Measurements from ENCODE around the gene CDC42BPB.

CDC42BPB gene

GRCh38 chr14:102885737-102886447 is 171.5 kb downstream of the CDC42BPB start:
- Histone ChIP-seq H3K27me3 (ENCODE audit: control insufficient read depth, low read length) (no peaks in the 10 kb centered on the region), H3K79me2 (ENCODE audit: control insufficient read depth, low read length) (no peaks in the 10 kb centered on the region), H3K27ac (ENCODE audit: low read depth, low read length) (no peak overlapping the region), H3K9me3 (ENCODE audit: control insufficient read depth, insufficient read depth, low read length) (no peaks in the 10 kb centered on the region), H3F3A (ENCODE audit: control insufficient read depth, insufficient read depth) (no peaks in the 10 kb centered on the region), H3K4me3 (ENCODE audit: low read length) (no peak overlapping the region), H3K4me1 (ENCODE audit: control insufficient read depth, low read length) (no peaks in the 10 kb centered on the region), H3K36me3 (ENCODE audit: control insufficient read depth, low read length) (peaks cover 14% of the 10 kb centered on the region; the same call in 1 of the 2 replicates), H3K9me2 (replicated peaks; ENCODE audit: control insufficient read depth, low read length) (no peaks in the 10 kb centered on the region), H4K20me1 (ENCODE audit: control insufficient read depth, insufficient read depth, low read depth, low read length) (no peaks in the 10 kb centered on the region), H3K4me2 (ENCODE audit: low read length) (no peak overlapping the region)
- TF ChIP-seq EZH2phosphoT487 (IDR thresholded peaks at IDR 0.05; ENCODE audit: borderline replicate concordance, low read length) (no peak), CTCF (IDR thresholded peaks at IDR 0.05; ENCODE audit: low read depth, low read length, poor library complexity, severe bottlenecking) (no peak)

- H3K36me3 ChIP-seq (ENCODE audit: control insufficient read depth, low read length), result peaks cover 7% of the 10 kb centered on the region; the same call in 1 of the 2 replicates
- TF ChIP-seq CTCF (IDR thresholded peaks at IDR 0.05; ENCODE audit: low read depth, low read length, poor library complexity, severe bottlenecking) (no peak), EZH2phosphoT487 (IDR thresholded peaks at IDR 0.05; ENCODE audit: borderline replicate concordance, low read length) (no peak)
- H3K9me2 ChIP-seq (replicated peaks; ENCODE audit: control insufficient read depth, low read length), result no peaks in the 10 kb centered on the region
- H3K9me3 ChIP-seq (ENCODE audit: control insufficient read depth, insufficient read depth, low read length), result no peaks in the 10 kb centered on the region
- no peaks in the 10 kb centered on the region for H3K4me1 ChIP-seq (ENCODE audit: control insufficient read depth, low read length)
- H3K27me3 ChIP-seq (ENCODE audit: control insufficient read depth, low read length), result no peaks in the 10 kb centered on the region
- H3K79me2 ChIP-seq (ENCODE audit: control insufficient read depth, low read length), result no peaks in the 10 kb centered on the region
- H4K20me1 ChIP-seq (ENCODE audit: control insufficient read depth, insufficient read depth, low read depth, low read length), result no peaks in the 10 kb centered on the region
- no peaks in the 10 kb centered on the region for H3F3A ChIP-seq (ENCODE audit: control insufficient read depth, insufficient read depth)
- H3K4me3 ChIP-seq (ENCODE audit: low read length), result no peak overlapping the region
- H3K27ac ChIP-seq (ENCODE audit: low read depth, low read length), result no peak overlapping the region
- H3K4me2 ChIP-seq (ENCODE audit: low read length), result no peak overlapping the region
These were observed 173.8 kb downstream of the CDC42BPB start for GRCh38 chr14:102883554-102883953.

GRCh38 chr14:102883089-102883541 is 174.2 kb downstream of the CDC42BPB start:
- Histone ChIP-seq H3K4me3 (ENCODE audit: low read length) (no peak overlapping the region), H3K4me1 (ENCODE audit: control insufficient read depth, low read length) (no peaks in the 10 kb centered on the region), H3K27me3 (ENCODE audit: control insufficient read depth, low read length) (no peaks in the 10 kb centered on the region), H4K20me1 (ENCODE audit: control insufficient read depth, insufficient read depth, low read depth, low read length) (no peaks in the 10 kb centered on the region), H3K36me3 (ENCODE audit: control insufficient read depth, low read length) (peaks cover 7% of the 10 kb centered on the region; the same call in 1 of the 2 replicates), H3K9me2 (replicated peaks; ENCODE audit: control insufficient read depth, low read length) (no peaks in the 10 kb centered on the region), H3K79me2 (ENCODE audit: control insufficient read depth, low read length) (no peaks in the 10 kb centered on the region), H3K27ac (ENCODE audit: low read depth, low read length) (no peak overlapping the region), H3K9me3 (ENCODE audit: control insufficient read depth, insufficient read depth, low read length) (no peaks in the 10 kb centered on the region), H3F3A (ENCODE audit: control insufficient read depth, insufficient read depth) (no peaks in the 10 kb centered on the region), H3K4me2 (ENCODE audit: low read length) (no peak overlapping the region)
- TF ChIP-seq EZH2phosphoT487 (IDR thresholded peaks at IDR 0.05; ENCODE audit: borderline replicate concordance, low read length) (no peak), CTCF (IDR thresholded peaks at IDR 0.05; ENCODE audit: low read depth, low read length, poor library complexity, severe bottlenecking) (no peak)

All from DOHH2 (cell line).